HL-60 (cell line): Measurements from ENCODE around the gene ERC2.

Experiments used
- DNase-seq, 2 experiments: peaks; one replicate each; pipeline ENCODE4 v3.0.0-alpha.2; 2010 to 2020; ENCODE audit warnings: low read depth in 1 of 2, low spot score in 1 of 2
- H3K27ac ChIP-seq: fragments of 250-450 bp; sonication (Bioruptor Pico); replicated peaks from 2 replicates; pipeline ENCODE4 v1.5.1; 2020; ENCODE audit warnings: mild to moderate bottlenecking, moderate library complexity
- H3K27me3 ChIP-seq: fragments of 250-450 bp; sonication (Bioruptor Pico); 2 replicates; pipeline ENCODE4 v1.5.1; 2021; ENCODE audit warnings: mild to moderate bottlenecking, moderate library complexity; ENCODE audit not compliant: insufficient read depth, poor library complexity, severe bottlenecking
- H3K4me3 ChIP-seq: replicated peaks from 2 replicates; pipeline ENCODE4 v1.5.1; 2011; ENCODE audit warnings: mild to moderate bottlenecking, control low read depth, low read length; ENCODE audit not compliant: insufficient read depth
- CTCF ChIP-seq: IDR thresholded peaks from one replicate; pipeline ENCODE4 v1.5.1; 2011; ENCODE audit warnings: low read length, control low read depth, inconsistent platforms; ENCODE audit not compliant: insufficient read depth
- GABPA ChIP-seq: IDR thresholded peaks from 2 replicates; pipeline ENCODE4 v1.6.1; 2012; ENCODE audit warnings: low read depth
- POLR2AphosphoS5 ChIP-seq: IDR thresholded peaks from 2 replicates; pipeline ENCODE4 v1.6.1; 2012; ENCODE audit warnings: low read depth
- REST ChIP-seq: IDR thresholded peaks from 2 replicates; pipeline ENCODE4 v1.6.1; 2012; ENCODE audit warnings: low read depth; ENCODE audit not compliant: insufficient replicate concordance
- SPI1 ChIP-seq: IDR thresholded peaks from 2 replicates; pipeline ENCODE4 v1.6.1; 2012; ENCODE audit warnings: low read depth, mild to moderate bottlenecking, borderline replicate concordance

Gene ERC2

GRCh38 chr3:55728461-55729100, 739.7 kb downstream of the ERC2 start:
- DNase-seq, result no peak
- TF ChIP-seq CTCF, result no peak
- TF ChIP-seq SPI1, result no peak
- TF ChIP-seq POLR2AphosphoS5, result no peak
- no peak for TF ChIP-seq REST
- TF ChIP-seq GABPA, result no peak
- Histone ChIP-seq H3K27me3 (peaks cover 3% of the 10 kb centered on the region), H3K4me3 (no peak overlapping the region), H3K27ac (no peak overlapping the region)

GRCh38 chr3:55726501-55726775, 741.8 kb downstream of the ERC2 start:
- TF ChIP-seq GABPA (no peak), CTCF (no peak), REST (no peak), SPI1 (no peak), POLR2AphosphoS5 (no peak)
- Histone ChIP-seq H3K27me3 (peaks cover 3% of the 10 kb centered on the region), H3K4me3 (no peak overlapping the region), H3K27ac (no peak overlapping the region)
- DNase-seq, result no peak

- no peak overlapping the region for H3K27ac ChIP-seq
- DNase-seq, result no peak
- no peak for TF ChIP-seq SPI1
- peaks cover 3% of the 10 kb centered on the region for H3K27me3 ChIP-seq
- no peak overlapping the region for H3K4me3 ChIP-seq
Measured at GRCh38 chr3:55725681-55726500, 742.4 kb downstream of the ERC2 start.

- peaks cover 3% of the 10 kb centered on the region for H3K27me3 ChIP-seq
- TF ChIP-seq GABPA, result no peak
- H3K4me3 ChIP-seq, result no peak overlapping the region
- DNase-seq, result no peak
- H3K27ac ChIP-seq, result no peak overlapping the region
Measured at GRCh38 chr3:55724821-55725220, 743.4 kb downstream of the ERC2 start.

- TF ChIP-seq REST, result no peak
- no peak for TF ChIP-seq POLR2AphosphoS5
- TF ChIP-seq SPI1, result no peak
- TF ChIP-seq GABPA, result no peak
- no peak for TF ChIP-seq CTCF
Measured at GRCh38 chr3:55724407-55724784, 743.9 kb downstream of the ERC2 start.

More at GRCh38 chr3:55724407-55724784, 743.9 kb downstream of the ERC2 start:
- DNase-seq, result no peak
- H3K4me3 ChIP-seq, result no peak overlapping the region
- peaks cover 3% of the 10 kb centered on the region for H3K27me3 ChIP-seq
- H3K27ac ChIP-seq, result no peak overlapping the region
